Kidney (tissue), 22 donors: ENCODE results near the gene MED9. TPM values are rescaled to one million over a fixed set of nuclear protein-coding genes. Genes with fewer than 3 reads are reported as not detected.
"Not testable (repeated sequence)": the region's sequence is repeated elsewhere in the genome, so short reads cannot be mapped to it uniquely, and the experiment has no call there.

Source experiments
- DNase-seq, 5 donors: peaks; one replicate each; pipeline ENCODE4 v3.0.0-alpha.2; 2013 to 2020
- FAIRE-seq: peaks from 2 replicates; lab custom pipeline; 2012; peaks lifted over from hg19 to GRCh38; lab: Jason Lieb, UNC
- H3K27ac ChIP-seq, 2 donors: one replicate each; pipeline ENCODE4 v1.7.0; 2013; ENCODE audit warnings: low read depth in 2 of 2, low read length in 2 of 2, inconsistent platforms in 1 of 2
- H3K27me3 ChIP-seq: one replicate; pipeline ENCODE4 v1.7.1; 2013; ENCODE audit warnings: low read length, inconsistent platforms; ENCODE audit not compliant: control insufficient read depth, insufficient read depth
- H3K36me3 ChIP-seq, 3 donors: one replicate each; pipeline versions ENCODE4 v1.7.0 to v1.7.1; 2013; ENCODE audit warnings: low read length in 3 of 3, control low read depth in 1 of 3, inconsistent platforms in 1 of 3; ENCODE audit not compliant: insufficient read depth in 3 of 3, control insufficient read depth in 2 of 3
- H3K4me1 ChIP-seq, 3 donors: one replicate each; pipeline versions ENCODE4 v1.7.0 to v1.7.1; 2013; ENCODE audit warnings: low read length in 3 of 3, inconsistent platforms in 1 of 3, low read depth in 1 of 3; ENCODE audit not compliant: control insufficient read depth in 2 of 3, insufficient read depth in 2 of 3
- H3K4me3 ChIP-seq, 3 donors: one replicate each; pipeline versions ENCODE4 v1.7.0 to v1.8.1; 2013; ENCODE audit warnings: low read length in 3 of 3, control low read depth in 1 of 3, inconsistent platforms in 1 of 3
- H3K9ac ChIP-seq, 3 donors: one replicate each; pipeline versions ENCODE4 v1.7.0 to v1.7.1; 2013; ENCODE audit warnings: low read length in 3 of 3, control low read depth in 1 of 3, inconsistent platforms in 1 of 3
- H3K9me3 ChIP-seq, 3 donors: one replicate each; pipeline versions ENCODE4 v1.7.0 to v1.7.1; 2013; ENCODE audit warnings: low read length in 3 of 3, control low read depth in 1 of 3, inconsistent platforms in 1 of 3; ENCODE audit not compliant: control insufficient read depth in 2 of 3, insufficient read depth in 1 of 3
- CTCF ChIP-seq: IDR thresholded peaks from 3 replicates; pipeline ENCODE4 v1.5.1; 2012; ENCODE audit warnings: mild to moderate bottlenecking, moderate library complexity, borderline replicate concordance; ENCODE audit not compliant: insufficient read depth; ENCODE audit errors: extremely low read depth
- intact Hi-C: fragments of 100-400 bp; cut with DNase I; formaldehyde crosslinking; loops from one replicate; pipeline ENCODE4 v1.11.1; 2022
- long read RNA-seq, 10 donors: library from polyadenylated mRNA in 1 of 10; unstranded in 1 of 10; transcript quantifications; one replicate each; pipeline ENCODE4 v2.0.0 and lab custom pipeline, GENCODE V29; 2021 to 2026
- polyA plus RNA-seq: library from polyadenylated mRNA; stranded (reverse); fragments of 350-450 nt; fragmentation: Illumina TruSeq; extraction: RNeasy Lipid Tissue Mini Kit (QIAGEN cat#74804); gene quantifications from one replicate; pipeline ENCODE4 v1.2.3, GENCODE V29; 2014; ENCODE audit warnings: low read depth, low replicate concordance; ENCODE audit not compliant: insufficient read depth
- total RNA-seq: library from RNA; stranded (reverse); fragmentation: NEBNext Ultra II Directional; extraction: Animal tissue kit (Norgen Biotek cat#: 25700); gene quantifications from one replicate; pipeline ENCODE4 v1.2.1, GENCODE V29; 2021
- donor health status: control.
- donor health status: control.
- donor health status: control.
- donor health status: control.
- donor health status: control.
- donor health status: DM: yes; HTN: yes; CAD: no.
- donor health status: Normal renal cell carcinoma (clear cell type).

Gene MED9
- total RNA-seq = 20.8 TPM
- polyA plus RNA-seq = 24.5 TPM
- long read RNA-seq, donor 1, transcript MED9-201 (2 exons, 2,228 nt) = major isoform, 13 of 19 reads
- long read RNA-seq, donor 1, partial matches to known transcripts = 5 of 19 reads
- long read RNA-seq, donor 1, other reads (novel, unspliced or antisense) = 0 of 19 reads
- long read RNA-seq, donor 2, transcript MED9-201 (2 exons, 2,228 nt) = major isoform, 5 of 5 reads
- long read RNA-seq, donor 2, partial matches to known transcripts = 0 of 5 reads
- long read RNA-seq, donor 2, other reads (novel, unspliced or antisense) = 0 of 5 reads
- long read RNA-seq, donor 3, transcript MED9-201 (2 exons, 2,228 nt) = major isoform, 11 of 22 reads
- long read RNA-seq, donor 3, partial matches to known transcripts = 9 of 22 reads
- long read RNA-seq, donor 3, other reads (novel, unspliced or antisense) = 0 of 22 reads
- long read RNA-seq, donor 4, transcript MED9-201 (2 exons, 2,228 nt) = major isoform, 5 of 5 reads
- long read RNA-seq, donor 4, partial matches to known transcripts = 0 of 5 reads
- long read RNA-seq, donor 4, other reads (novel, unspliced or antisense) = 0 of 5 reads
- long read RNA-seq, donor 5, partial matches to known transcripts = 0 of 2 reads
- long read RNA-seq, donor 5, other reads (novel, unspliced or antisense) = 0 of 2 reads
- long read RNA-seq, donor 6, partial matches to known transcripts = 0 of 2 reads
- long read RNA-seq, donor 6, other reads (novel, unspliced or antisense) = 0 of 2 reads
- long read RNA-seq, donor 7, transcript MED9-201 (2 exons, 2,228 nt) = major isoform, 18 of 30 reads
- long read RNA-seq, donor 7, partial matches to known transcripts = 0 of 30 reads
- long read RNA-seq, donor 7, other reads (novel, unspliced or antisense) = 9 of 30 reads
- long read RNA-seq, donor 8, transcript MED9-201 (2 exons, 2,228 nt) = major isoform, 10 of 19 reads
- long read RNA-seq, donor 8, partial matches to known transcripts = 6 of 19 reads
- long read RNA-seq, donor 8, other reads (novel, unspliced or antisense) = 0 of 19 reads
- long read RNA-seq, donor 9, transcript MED9-201 (2 exons, 2,228 nt) = major isoform, 12 of 12 reads
- long read RNA-seq, donor 9, partial matches to known transcripts = 0 of 12 reads
- long read RNA-seq, donor 9, other reads (novel, unspliced or antisense) = 0 of 12 reads
- long read RNA-seq, donor 10, transcript MED9-201 (2 exons, 2,228 nt) = major isoform, 14 of 15 reads
- long read RNA-seq, donor 10, partial matches to known transcripts = 0 of 15 reads
- long read RNA-seq, donor 10, other reads (novel, unspliced or antisense) = 0 of 15 reads

GRCh38 chr17:17476865-17477467 is at the start of gene MED9:
MED9 (plus strand) TSS chr17:17477000; CDS start chr17:17477042, 42 bp downstream.
- no peak for FAIRE-seq
- H3K27me3 ChIP-seq = no peaks in the 10 kb centered on the region
- intact Hi-C loops = no loop called here
- H3K4me1 ChIP-seq = peaks cover 0 to 15% (median 7%) of the 10 kb centered on the region in 3 donors
- H3K9ac ChIP-seq = peak within 1 kb of the TSS; percentile 85 to 97 (median 86)
- no peaks in the 10 kb centered on the region for H3K9me3 ChIP-seq
- H3K4me3 ChIP-seq = peak within 1 kb of the TSS; percentile 83 to 87 (median 86)
- peaks cover 0 to 5% (median 0%) of the 10 kb centered on the region in 3 donors for H3K36me3 ChIP-seq
- no peak for TF ChIP-seq CTCF
- DNase-seq = peak; percentile 94 to 97 (median 96)
- H3K27ac ChIP-seq = peak within 1 kb of the TSS; percentile 49 to 94

- Histone ChIP-seq H3K27ac (no peak overlapping the region), H3K27me3 (no peaks in the 10 kb centered on the region), H3K9ac (no peak overlapping the region), H3K36me3 (no peaks in the 10 kb centered on the region), H3K4me3 (no peak overlapping the region), H3K4me1 (no peaks in the 10 kb centered on the region), H3K9me3 (no peaks in the 10 kb centered on the region)
- DNase-seq = no peak
- no peak for FAIRE-seq
- TF ChIP-seq CTCF = no peak
- intact Hi-C loops = no loop called here
These were observed 47.6 kb upstream of the MED9 start for GRCh38 chr17:17429222-17429621.

GRCh38 chr17:17430924-17431323 is 45.9 kb upstream of the MED9 start:
- H3K36me3 ChIP-seq, H3K27me3 ChIP-seq, FAIRE-seq, H3K27ac ChIP-seq, H3K4me1 ChIP-seq, intact Hi-C loops, H3K9ac ChIP-seq, DNase-seq, H3K9me3 ChIP-seq, H3K4me3 ChIP-seq: not testable (repeated sequence)
